GM21381 (cell line): Measurements from ENCODE around the gene PARP8.

Experiments
- ATAC-seq: cut with Tn5 transposase; IDR thresholded peaks from one replicate; pipeline ENCODE4 v1.9.1; 2021; ENCODE audit warnings: mild to moderate bottlenecking, moderate library complexity; ENCODE audit not compliant: unreplicated experiment

The PARP8 gene

GRCh38 chr5:50725800-50726474 lies 59.5 kb downstream of the PARP8 start:
- no peak for ATAC-seq

- no peak for ATAC-seq
Measured at GRCh38 chr5:50726475-50727148, 60.2 kb downstream of the PARP8 start.

- no peak for ATAC-seq
Measured at GRCh38 chr5:50727149-50727496, 60.7 kb downstream of the PARP8 start.

- no peak for ATAC-seq
Measured at GRCh38 chr5:50727845-50728244, 61.4 kb downstream of the PARP8 start.

- ATAC-seq: no peak
Measured at GRCh38 chr5:50730336-50730735, 63.9 kb downstream of the PARP8 start.

GRCh38 chr5:50730841-50731240 lies 64.4 kb downstream of the PARP8 start:
- ATAC-seq: no peak

- ATAC-seq: no peak
Measured at GRCh38 chr5:50733741-50734140, 67.3 kb downstream of the PARP8 start.

GRCh38 chr5:50738864-50739263 lies 72.4 kb downstream of the PARP8 start:
- ATAC-seq: no peak

- ATAC-seq: no peak
Measured at GRCh38 chr5:50740832-50741231, 74.4 kb downstream of the PARP8 start.

- ATAC-seq: peak; percentile 60
Measured at GRCh38 chr5:50744776-50745175, 78.3 kb downstream of the PARP8 start.

- no peak for ATAC-seq
Measured at GRCh38 chr5:50745221-50745910, 78.9 kb downstream of the PARP8 start.

- no peak for ATAC-seq
Measured at GRCh38 chr5:50749181-50749580, 82.7 kb downstream of the PARP8 start.

GRCh38 chr5:50749873-50750272 lies 83.4 kb downstream of the PARP8 start:
- no peak for ATAC-seq

- peak; percentile 94 for ATAC-seq
Measured at GRCh38 chr5:50751064-50751657, 84.7 kb downstream of the PARP8 start.

GRCh38 chr5:50752800-50753199 lies 86.4 kb downstream of the PARP8 start:
- ATAC-seq: no peak

- ATAC-seq: no peak
Measured at GRCh38 chr5:50759526-50760270, 93.3 kb downstream of the PARP8 start.

- ATAC-seq: no peak
Measured at GRCh38 chr5:50763351-50763750, 96.9 kb downstream of the PARP8 start.

- ATAC-seq: no peak
Measured at GRCh38 chr5:50763846-50764245, 97.4 kb downstream of the PARP8 start.

GRCh38 chr5:50766042-50766441 lies 99.6 kb downstream of the PARP8 start:
- no peak for ATAC-seq

GRCh38 chr5:50766462-50766861 lies 100.0 kb downstream of the PARP8 start:
- ATAC-seq: no peak

GRCh38 chr5:50766967-50767366 lies 100.5 kb downstream of the PARP8 start:
- ATAC-seq: no peak
